ENCODE results near the gene SRGAP3. TPM values are rescaled to one million over a fixed set of nuclear protein-coding genes. Genes with fewer than 3 reads are reported as not detected.

Gene SRGAP3
- total and polyA plus RNA-seq, 2 experiments from 2014 or later, result 7.4 to 8.3 TPM

DNA sequence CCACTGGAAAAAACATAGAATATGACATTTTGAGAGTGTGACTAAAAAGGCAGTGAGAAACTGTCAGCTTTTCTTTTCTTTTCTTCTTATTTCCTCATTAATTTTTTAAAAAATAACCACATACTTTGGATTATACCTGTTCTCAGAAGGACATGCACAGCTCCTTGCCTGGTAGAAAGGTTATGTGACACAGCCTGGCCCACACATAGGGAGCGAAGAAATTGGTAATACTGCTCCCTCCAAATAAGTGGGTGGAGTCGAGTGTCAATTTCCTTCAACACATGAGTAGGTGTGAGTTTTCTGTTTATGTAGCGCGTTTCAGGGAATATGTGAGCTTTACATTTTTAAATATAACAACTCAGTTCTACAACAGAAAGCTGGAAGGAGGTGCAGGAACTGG lies 257.2 kb downstream of the SRGAP3 start:
- H3K27me3 ChIP-seq, result no peaks in the 10 kb centered on the region
- WGBS (ENCODE audit: low lambda C conversion rate, missing lambda C conversion rate), result 91% methylated on average over 4 of the region's 4 CpGs
- no peak overlapping the region for H3K27ac ChIP-seq
- H2AFZ ChIP-seq, result no peak overlapping the region
- no peak overlapping the region for H3K4me3 ChIP-seq
- no peaks in the 10 kb centered on the region for H3K9me2 ChIP-seq (replicated peaks; ENCODE audit: insufficient read depth)
- no peak overlapping the region for H3K4me2 ChIP-seq
- no peaks in the 10 kb centered on the region for H3K79me2 ChIP-seq
- peaks cover 7% of the 10 kb centered on the region for H3K4me1 ChIP-seq (ENCODE audit: insufficient read depth)
- H3K36me3 ChIP-seq (replicated peaks; ENCODE audit: insufficient read depth, low read depth), result no peaks in the 10 kb centered on the region
- no peak for DNase-seq (ENCODE audit: low spot score)
- H4K20me1 ChIP-seq (ENCODE audit: insufficient read depth, poor library complexity, severe bottlenecking), result no peaks in the 10 kb centered on the region
- no peaks in the 10 kb centered on the region for H3K9me3 ChIP-seq (ENCODE audit: low read depth)
- TF ChIP-seq EZH2 (IDR thresholded peaks at IDR 0.05; ENCODE audit: borderline replicate concordance) (no peak), EZH2phosphoT487 (IDR thresholded peaks at IDR 0.05; ENCODE audit: low read depth, severe bottlenecking, unreplicated experiment) (no peak)
- TF ChIP-seq, protein P1, sequence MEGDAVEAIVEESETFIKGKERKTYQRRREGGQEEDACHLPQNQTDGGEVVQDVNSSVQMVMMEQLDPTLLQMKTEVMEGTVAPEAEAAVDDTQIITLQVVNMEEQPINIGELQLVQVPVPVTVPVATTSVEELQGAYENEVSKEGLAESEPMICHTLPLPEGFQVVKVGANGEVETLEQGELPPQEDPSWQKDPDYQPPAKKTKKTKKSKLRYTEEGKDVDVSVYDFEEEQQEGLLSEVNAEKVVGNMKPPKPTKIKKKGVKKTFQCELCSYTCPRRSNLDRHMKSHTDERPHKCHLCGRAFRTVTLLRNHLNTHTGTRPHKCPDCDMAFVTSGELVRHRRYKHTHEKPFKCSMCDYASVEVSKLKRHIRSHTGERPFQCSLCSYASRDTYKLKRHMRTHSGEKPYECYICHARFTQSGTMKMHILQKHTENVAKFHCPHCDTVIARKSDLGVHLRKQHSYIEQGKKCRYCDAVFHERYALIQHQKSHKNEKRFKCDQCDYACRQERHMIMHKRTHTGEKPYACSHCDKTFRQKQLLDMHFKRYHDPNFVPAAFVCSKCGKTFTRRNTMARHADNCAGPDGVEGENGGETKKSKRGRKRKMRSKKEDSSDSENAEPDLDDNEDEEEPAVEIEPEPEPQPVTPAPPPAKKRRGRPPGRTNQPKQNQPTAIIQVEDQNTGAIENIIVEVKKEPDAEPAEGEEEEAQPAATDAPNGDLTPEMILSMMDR (IDR thresholded peaks at IDR 0.05; ENCODE audit: poor library complexity), result no peak

DNA sequence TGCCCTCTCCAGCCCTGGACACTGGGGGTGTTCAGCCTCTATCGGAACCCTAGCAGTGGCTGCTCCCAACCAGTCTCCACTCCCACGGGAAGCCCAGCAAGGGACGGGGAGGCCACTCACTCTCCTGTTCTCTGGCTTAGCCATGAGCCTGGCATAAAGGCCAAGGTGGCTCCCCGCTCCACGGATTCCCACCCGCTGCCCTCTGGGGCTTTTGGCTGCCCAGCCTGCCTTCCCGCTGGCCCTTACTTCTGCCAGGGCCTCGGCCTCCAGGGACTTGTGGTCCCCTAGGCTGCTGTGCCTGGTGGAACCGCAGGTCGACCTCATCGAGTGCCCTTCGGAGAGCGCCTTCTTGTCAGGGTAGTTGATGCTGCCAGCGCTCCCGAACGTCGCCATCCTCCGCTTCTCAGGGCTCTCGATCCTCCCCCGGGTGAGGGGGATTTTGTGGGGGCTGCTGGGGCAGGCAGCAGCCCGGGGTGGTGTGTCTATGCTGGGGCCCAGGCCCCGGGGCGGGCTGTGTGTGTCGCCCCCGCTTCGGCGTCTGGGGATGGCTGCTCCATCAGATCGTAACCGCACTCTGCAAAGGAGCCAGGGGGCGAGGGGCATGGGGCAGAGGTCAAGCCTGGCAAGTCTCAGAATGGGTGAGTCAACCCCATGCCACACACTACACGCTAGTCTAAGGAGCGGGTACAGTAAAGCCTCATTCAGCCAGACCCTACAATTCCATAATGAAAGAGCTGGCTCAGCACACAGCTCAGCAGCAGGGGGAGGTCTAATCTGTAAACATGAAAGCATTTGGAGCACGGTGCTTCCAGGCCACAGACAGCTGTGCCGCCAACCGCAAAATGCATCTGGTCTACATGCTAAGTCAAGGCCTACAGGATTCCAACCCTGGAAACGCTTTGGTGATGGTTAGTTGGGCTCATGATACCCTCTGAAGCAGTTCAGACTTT lies 258.9 kb downstream of the SRGAP3 start:
- peak; percentile 68 for DNase-seq (ENCODE audit: low spot score)
- Histone ChIP-seq H3K9me3 (ENCODE audit: low read depth) (no peaks in the 10 kb centered on the region), H3K4me3 (no peak overlapping the region), H3K27ac (peak overlapping the region; percentile 74), H3K79me2 (no peaks in the 10 kb centered on the region), H2AFZ (no peak overlapping the region), H3K4me2 (no peak overlapping the region), H3K9me2 (replicated peaks; ENCODE audit: insufficient read depth) (no peaks in the 10 kb centered on the region), H3K36me3 (replicated peaks; ENCODE audit: insufficient read depth, low read depth) (no peaks in the 10 kb centered on the region), H4K20me1 (ENCODE audit: insufficient read depth, poor library complexity, severe bottlenecking) (no peaks in the 10 kb centered on the region), H3K4me1 (ENCODE audit: insufficient read depth) (peaks cover 7% of the 10 kb centered on the region), H3K27me3 (no peaks in the 10 kb centered on the region)
- WGBS (ENCODE audit: low lambda C conversion rate, missing lambda C conversion rate), result 86% methylated on average over 31 of the region's 36 CpGs
- TF ChIP-seq EZH2phosphoT487 (IDR thresholded peaks at IDR 0.05; ENCODE audit: low read depth, severe bottlenecking, unreplicated experiment) (no peak), EZH2 (IDR thresholded peaks at IDR 0.05; ENCODE audit: borderline replicate concordance) (no peak)
- TF ChIP-seq, protein P1 (IDR thresholded peaks at IDR 0.05; ENCODE audit: poor library complexity), result no peak

DNA sequence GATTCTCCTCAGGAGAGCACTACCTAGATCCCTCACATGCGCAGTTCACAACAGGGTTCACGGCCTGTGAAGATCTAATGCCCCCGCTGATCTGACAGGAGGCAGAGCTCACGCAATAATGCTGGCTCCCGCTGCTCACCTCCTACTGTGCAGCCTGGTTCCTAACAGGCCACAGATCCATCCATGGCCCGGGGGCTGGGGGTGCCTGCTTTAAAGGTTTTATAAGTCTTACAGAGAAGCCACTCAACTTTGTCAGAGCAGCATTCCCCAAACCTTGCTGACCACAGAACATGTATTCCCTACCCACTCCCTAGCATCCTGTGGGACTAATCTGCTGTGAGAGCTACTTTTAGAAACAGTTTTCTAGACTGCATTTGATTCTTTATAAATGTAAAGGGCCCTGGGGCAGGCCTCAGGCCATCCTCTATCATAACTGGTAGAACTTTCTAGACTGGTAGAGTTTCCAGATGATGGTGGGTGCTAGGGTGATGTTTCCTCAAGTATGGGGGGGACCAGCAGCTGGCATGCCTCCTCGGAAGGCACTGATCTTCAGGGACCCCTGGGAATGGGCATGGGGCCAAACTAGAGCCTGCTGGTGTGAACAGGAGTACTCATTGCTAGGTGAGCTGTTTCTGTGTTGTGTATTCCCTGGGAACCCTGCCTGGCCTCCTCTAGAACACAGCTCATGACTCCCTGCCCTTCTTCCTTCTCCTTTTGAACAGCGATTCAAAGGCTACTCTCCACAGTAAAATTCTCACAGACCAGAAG lies 260.5 kb downstream of the SRGAP3 start:
- H3K27ac ChIP-seq, result peak overlapping the region; percentile 42
- no peaks in the 10 kb centered on the region for H4K20me1 ChIP-seq (ENCODE audit: insufficient read depth, poor library complexity, severe bottlenecking)
- H3K36me3 ChIP-seq (replicated peaks; ENCODE audit: insufficient read depth, low read depth), result no peaks in the 10 kb centered on the region
- H2AFZ ChIP-seq, result no peak overlapping the region
- no peak for DNase-seq (ENCODE audit: low spot score)
- H3K9me2 ChIP-seq (replicated peaks; ENCODE audit: insufficient read depth), result no peaks in the 10 kb centered on the region
- H3K4me2 ChIP-seq, result no peak overlapping the region
- 68% methylated on average over 8 of the region's 8 CpGs for WGBS (ENCODE audit: low lambda C conversion rate, missing lambda C conversion rate)
- H3K4me1 ChIP-seq (ENCODE audit: insufficient read depth), result peaks cover 7% of the 10 kb centered on the region
- TF ChIP-seq, protein P1 (IDR thresholded peaks at IDR 0.05; ENCODE audit: poor library complexity), result no peak
- TF ChIP-seq EZH2 (IDR thresholded peaks at IDR 0.05; ENCODE audit: borderline replicate concordance), result no peak
- no peak for TF ChIP-seq EZH2phosphoT487 (IDR thresholded peaks at IDR 0.05; ENCODE audit: low read depth, severe bottlenecking, unreplicated experiment)
- H3K4me3 ChIP-seq, result no peak overlapping the region
- no peaks in the 10 kb centered on the region for H3K27me3 ChIP-seq
- H3K79me2 ChIP-seq, result no peaks in the 10 kb centered on the region
- no peaks in the 10 kb centered on the region for H3K9me3 ChIP-seq (ENCODE audit: low read depth)

Measured in hepatocyte (in vitro differentiated cells).